HS-27A (cell line): ENCODE measurements around the gene GALNTL6.

Experiments used
- DNase-seq: peaks from one replicate; pipeline ENCODE4 v3.0.0-alpha.2; 2012; ENCODE audit warnings: low read depth, missing footprints

The GALNTL6 gene

GRCh38 chr4:172007889-172008288, 194.7 kb downstream of the GALNTL6 start:
- no peak for DNase-seq

- peak; percentile 5 for DNase-seq
These were observed 196.4 kb downstream of the GALNTL6 start for GRCh38 chr4:172009446-172010230.

- no peak for DNase-seq
These were observed 198.0 kb downstream of the GALNTL6 start for GRCh38 chr4:172011196-172011595.

GRCh38 chr4:172018358-172018757, 205.2 kb downstream of the GALNTL6 start:
- no peak for DNase-seq

- peak; percentile 23 for DNase-seq
These were observed 222.4 kb downstream of the GALNTL6 start for GRCh38 chr4:172035562-172035961.

GRCh38 chr4:172040766-172041165, 227.6 kb downstream of the GALNTL6 start:
- no peak for DNase-seq

GRCh38 chr4:172042714-172043114, 229.5 kb downstream of the GALNTL6 start:
- DNase-seq: peak; percentile 39

- no peak for DNase-seq
These were observed 232.8 kb downstream of the GALNTL6 start for GRCh38 chr4:172045981-172046380.

GRCh38 chr4:172048666-172049065, 235.5 kb downstream of the GALNTL6 start:
- DNase-seq: no peak

GRCh38 chr4:172050911-172051310, 237.7 kb downstream of the GALNTL6 start:
- no peak for DNase-seq

- no peak for DNase-seq
These were observed 241.8 kb downstream of the GALNTL6 start for GRCh38 chr4:172055046-172055445.

GRCh38 chr4:172055498-172055897, 242.3 kb downstream of the GALNTL6 start:
- no peak for DNase-seq

- DNase-seq: no peak
These were observed 248.0 kb downstream of the GALNTL6 start for GRCh38 chr4:172061204-172061603.

- no peak for DNase-seq
These were observed 255.3 kb downstream of the GALNTL6 start for GRCh38 chr4:172068506-172068905.

GRCh38 chr4:172073590-172073989, 260.4 kb downstream of the GALNTL6 start:
- DNase-seq: no peak

GRCh38 chr4:172083272-172083671, 270.1 kb downstream of the GALNTL6 start:
- no peak for DNase-seq

GRCh38 chr4:172088556-172088955, 275.4 kb downstream of the GALNTL6 start:
- no peak for DNase-seq

GRCh38 chr4:172095161-172095560, 282.0 kb downstream of the GALNTL6 start:
- DNase-seq: no peak

GRCh38 chr4:172096786-172097185, 283.6 kb downstream of the GALNTL6 start:
- no peak for DNase-seq

- DNase-seq: no peak
These were observed 286.2 kb downstream of the GALNTL6 start for GRCh38 chr4:172099376-172099775.

GRCh38 chr4:172103456-172103855, 290.3 kb downstream of the GALNTL6 start:
- no peak for DNase-seq

- no peak for DNase-seq
These were observed 291.3 kb downstream of the GALNTL6 start for GRCh38 chr4:172104539-172104938.

- no peak for DNase-seq
These were observed 292.7 kb downstream of the GALNTL6 start for GRCh38 chr4:172105918-172106317.

- no peak for DNase-seq
These were observed 296.3 kb downstream of the GALNTL6 start for GRCh38 chr4:172109466-172109865.
